Measurements from ENCODE around the gene PRPSAP1.

- TF ChIP-seq, protein P1, sequence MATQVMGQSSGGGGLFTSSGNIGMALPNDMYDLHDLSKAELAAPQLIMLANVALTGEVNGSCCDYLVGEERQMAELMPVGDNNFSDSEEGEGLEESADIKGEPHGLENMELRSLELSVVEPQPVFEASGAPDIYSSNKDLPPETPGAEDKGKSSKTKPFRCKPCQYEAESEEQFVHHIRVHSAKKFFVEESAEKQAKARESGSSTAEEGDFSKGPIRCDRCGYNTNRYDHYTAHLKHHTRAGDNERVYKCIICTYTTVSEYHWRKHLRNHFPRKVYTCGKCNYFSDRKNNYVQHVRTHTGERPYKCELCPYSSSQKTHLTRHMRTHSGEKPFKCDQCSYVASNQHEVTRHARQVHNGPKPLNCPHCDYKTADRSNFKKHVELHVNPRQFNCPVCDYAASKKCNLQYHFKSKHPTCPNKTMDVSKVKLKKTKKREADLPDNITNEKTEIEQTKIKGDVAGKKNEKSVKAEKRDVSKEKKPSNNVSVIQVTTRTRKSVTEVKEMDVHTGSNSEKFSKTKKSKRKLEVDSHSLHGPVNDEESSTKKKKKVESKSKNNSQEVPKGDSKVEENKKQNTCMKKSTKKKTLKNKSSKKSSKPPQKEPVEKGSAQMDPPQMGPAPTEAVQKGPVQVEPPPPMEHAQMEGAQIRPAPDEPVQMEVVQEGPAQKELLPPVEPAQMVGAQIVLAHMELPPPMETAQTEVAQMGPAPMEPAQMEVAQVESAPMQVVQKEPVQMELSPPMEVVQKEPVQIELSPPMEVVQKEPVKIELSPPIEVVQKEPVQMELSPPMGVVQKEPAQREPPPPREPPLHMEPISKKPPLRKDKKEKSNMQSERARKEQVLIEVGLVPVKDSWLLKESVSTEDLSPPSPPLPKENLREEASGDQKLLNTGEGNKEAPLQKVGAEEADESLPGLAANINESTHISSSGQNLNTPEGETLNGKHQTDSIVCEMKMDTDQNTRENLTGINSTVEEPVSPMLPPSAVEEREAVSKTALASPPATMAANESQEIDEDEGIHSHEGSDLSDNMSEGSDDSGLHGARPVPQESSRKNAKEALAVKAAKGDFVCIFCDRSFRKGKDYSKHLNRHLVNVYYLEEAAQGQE (IDR thresholded peaks at IDR 0.05; ENCODE audit: insufficient read depth in 1 of 2, low read depth in 2 of 2, low read length in 1 of 2), result no peak
- TF ChIP-seq, protein P2, sequence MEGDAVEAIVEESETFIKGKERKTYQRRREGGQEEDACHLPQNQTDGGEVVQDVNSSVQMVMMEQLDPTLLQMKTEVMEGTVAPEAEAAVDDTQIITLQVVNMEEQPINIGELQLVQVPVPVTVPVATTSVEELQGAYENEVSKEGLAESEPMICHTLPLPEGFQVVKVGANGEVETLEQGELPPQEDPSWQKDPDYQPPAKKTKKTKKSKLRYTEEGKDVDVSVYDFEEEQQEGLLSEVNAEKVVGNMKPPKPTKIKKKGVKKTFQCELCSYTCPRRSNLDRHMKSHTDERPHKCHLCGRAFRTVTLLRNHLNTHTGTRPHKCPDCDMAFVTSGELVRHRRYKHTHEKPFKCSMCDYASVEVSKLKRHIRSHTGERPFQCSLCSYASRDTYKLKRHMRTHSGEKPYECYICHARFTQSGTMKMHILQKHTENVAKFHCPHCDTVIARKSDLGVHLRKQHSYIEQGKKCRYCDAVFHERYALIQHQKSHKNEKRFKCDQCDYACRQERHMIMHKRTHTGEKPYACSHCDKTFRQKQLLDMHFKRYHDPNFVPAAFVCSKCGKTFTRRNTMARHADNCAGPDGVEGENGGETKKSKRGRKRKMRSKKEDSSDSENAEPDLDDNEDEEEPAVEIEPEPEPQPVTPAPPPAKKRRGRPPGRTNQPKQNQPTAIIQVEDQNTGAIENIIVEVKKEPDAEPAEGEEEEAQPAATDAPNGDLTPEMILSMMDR (IDR thresholded peaks at IDR 0.05), result no peak
These were observed 31.5 kb upstream of the PRPSAP1 start for GRCh38 chr17:76384987-76385891.
